GM18520 (cell line): Measurements from ENCODE around the gene FAM83E.
"Not testable (repeated sequence)": the region's sequence is repeated elsewhere in the genome, so short reads cannot be mapped to it uniquely, and the experiment has no call there.

Experiments used
- ATAC-seq: cut with Tn5 transposase; IDR thresholded peaks from one replicate; pipeline ENCODE4 v1.9.1; 2021; ENCODE audit not compliant: unreplicated experiment

Gene FAM83E

GRCh38 chr19:48578891-48579290 is 36.0 kb downstream of the FAM83E start:
- ATAC-seq = no peak

- not testable (repeated sequence) for ATAC-seq
These were observed 37.0 kb downstream of the FAM83E start for GRCh38 chr19:48577908-48578307.

DNA sequence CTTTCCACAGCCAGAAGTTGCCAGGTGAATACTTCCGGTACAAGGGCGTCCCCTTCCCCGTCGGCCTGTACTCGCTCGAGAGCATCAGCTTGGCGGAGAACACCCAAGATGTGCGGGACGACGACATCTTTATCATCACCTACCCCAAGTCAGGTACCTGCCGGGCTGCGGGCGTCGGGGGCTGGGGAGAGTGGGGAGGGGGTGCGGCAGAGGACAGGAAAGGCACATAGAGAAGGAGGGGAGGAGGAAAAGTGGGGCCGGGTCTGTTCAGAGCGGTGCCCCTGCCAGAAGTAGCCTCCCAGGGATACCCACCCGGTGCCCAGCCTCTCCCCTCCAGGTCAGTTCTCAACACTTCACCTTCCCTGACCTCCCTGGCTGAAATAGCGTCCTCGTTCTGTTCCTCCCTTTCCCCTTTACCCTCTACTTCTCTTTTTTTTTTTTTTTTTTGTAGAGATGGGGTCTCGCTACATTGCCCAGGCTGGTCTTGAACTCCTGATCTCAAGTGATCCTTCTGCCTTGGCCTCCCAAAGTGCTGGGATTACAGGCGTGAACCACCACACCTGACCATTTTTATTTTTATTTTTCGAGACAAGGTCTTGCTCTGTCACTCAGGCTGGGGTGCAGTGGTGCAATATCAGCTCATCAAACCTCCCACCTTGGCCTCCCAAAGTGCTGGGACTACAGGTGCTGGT is 38.8 kb downstream of the FAM83E start:
- ATAC-seq = no peak

GRCh38 chr19:48573163-48573505 is 41.7 kb downstream of the FAM83E start:
- no peak for ATAC-seq

DNA sequence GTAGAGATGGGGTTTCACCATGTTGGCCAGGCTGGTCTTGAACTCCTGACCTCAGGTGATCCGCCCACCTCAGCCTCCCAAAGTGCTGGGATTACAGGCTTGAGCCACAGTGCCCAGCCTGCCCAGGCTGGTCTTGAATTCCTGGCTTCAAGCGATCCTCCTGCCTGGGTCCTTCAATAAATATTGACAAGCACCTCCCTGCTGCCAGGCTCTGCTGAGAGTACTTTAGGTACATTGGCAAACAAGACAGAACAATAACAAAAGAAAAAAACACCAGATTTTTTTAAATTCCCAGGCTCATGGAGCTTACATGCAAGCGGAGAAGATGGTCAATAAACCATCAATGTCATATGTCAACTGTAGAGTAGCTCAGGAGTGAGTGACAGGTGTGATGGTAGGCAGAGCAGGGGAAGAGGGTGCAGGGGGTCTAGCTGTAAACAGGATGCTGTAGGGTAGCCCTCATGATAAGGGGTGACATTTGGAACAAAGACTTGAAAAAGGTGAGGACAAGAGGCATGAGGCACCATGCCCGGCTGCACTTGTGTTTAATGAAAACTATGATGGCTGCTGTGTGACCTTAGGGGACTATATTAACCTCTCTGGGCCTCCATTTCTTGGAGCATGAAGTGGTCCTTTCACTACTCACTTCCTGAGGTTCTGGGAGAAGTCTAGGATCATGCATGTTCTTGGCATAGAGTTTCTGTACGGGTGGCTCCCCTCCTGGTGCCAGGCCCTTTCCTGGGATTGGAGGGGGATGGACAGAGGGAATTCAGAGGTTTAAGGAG is 43.3 kb downstream of the FAM83E start:
- ATAC-seq = no peak

DNA sequence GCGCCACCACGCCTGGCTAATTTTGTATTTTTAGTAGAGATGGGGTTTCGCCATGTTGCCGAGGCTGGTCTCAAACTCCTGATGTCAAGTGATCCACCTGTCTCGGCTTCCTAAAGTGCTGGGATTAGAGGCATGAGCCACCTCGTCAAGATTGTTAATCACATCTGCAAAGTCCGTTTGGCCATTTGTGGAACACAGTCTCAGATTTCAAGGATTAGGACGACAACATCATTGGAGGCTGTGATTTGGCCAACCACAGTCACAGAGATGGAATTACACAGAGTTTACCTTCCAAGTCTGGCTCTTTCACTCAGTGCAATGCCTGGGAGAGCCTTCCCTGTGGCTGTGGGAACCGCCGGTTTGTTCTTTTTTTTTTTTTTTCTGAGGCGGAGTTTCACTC is 45.1 kb downstream of the FAM83E start:
- no peak for ATAC-seq

- no peak for ATAC-seq
These were observed 46.5 kb downstream of the FAM83E start for GRCh38 chr19:48568345-48568886.

DNA sequence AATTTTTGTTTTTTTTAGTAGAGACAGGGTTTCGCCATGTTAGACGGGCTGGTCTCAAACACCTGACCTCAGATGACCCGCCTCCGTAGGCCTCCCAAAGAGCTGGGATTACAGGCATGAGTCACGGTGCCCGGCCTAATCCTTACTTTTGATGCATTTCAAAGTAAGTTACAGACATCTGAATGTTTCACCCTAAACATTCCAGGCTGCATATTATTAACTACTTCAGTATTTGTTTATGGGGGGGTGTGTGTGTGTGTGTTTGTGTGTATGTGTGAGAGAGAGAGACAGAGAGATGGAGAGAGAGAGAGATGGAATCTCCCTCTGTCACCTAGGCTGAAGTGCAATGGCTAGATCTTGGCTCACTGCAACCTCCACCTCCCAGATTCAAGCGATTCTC is 49.8 kb downstream of the FAM83E start:
- no peak for ATAC-seq
